ENCODE measurements around the gene ENTPD1. TPM values are rescaled to one million over a fixed set of nuclear protein-coding genes. Genes with fewer than 3 reads are reported as not detected.

ENTPD1 gene
- polyA plus RNA-seq, 2 of the 4 experiments (the other 2 are of a cell fraction), result 0.08 to 0.14 TPM

GRCh38 chr10:95794195-95794594, 38.2 kb downstream of the ENTPD1 start:
- no peak for FAIRE-seq

GRCh38 chr10:95795602-95796001, 39.6 kb downstream of the ENTPD1 start:
- no peak overlapping the region for H3K4me2 ChIP-seq
- CTCF ChIA-PET, result interaction anchor here (0.8 kb wide), 1 partner anchor 10 kb away, joined by 4 read pairs; no protein-coding TSS in a partner anchor
- no peak for FAIRE-seq

More at GRCh38 chr10:95794195-95794594, 38.2 kb downstream of the ENTPD1 start:
- DNase-seq (ENCODE audit: low read depth in 1 of 2, low spot score in 1 of 2) (no peak), ATAC-seq (no peak)
- TF ChIP-seq SMC3 (IDR thresholded peaks at IDR 0.05) (no peak), HES2 (IDR thresholded peaks at IDR 0.05) (no peak), TP53 (CRISPR knock-in tag; IDR thresholded peaks at IDR 0.05) (no peak), EHMT2 (IDR thresholded peaks at IDR 0.05; ENCODE audit: low read depth) (no peak), RAD21 (conservative IDR thresholded peaks at IDR 0.05 in 1 of 2, IDR thresholded peaks at IDR 0.05 in 1 of 2) (no peak), RNF2 (IDR thresholded peaks at IDR 0.05; ENCODE audit: borderline replicate concordance, low read depth) (no peak), ATOH8 (CRISPR knock-in tag; IDR thresholded peaks at IDR 0.05; ENCODE audit: low read depth) (no peak), FOSL2 (IDR thresholded peaks at IDR 0.05) (no peak), FOSL2 (CRISPR knock-in tag; IDR thresholded peaks at IDR 0.05) (no peak), POLR2A (IDR thresholded peaks at IDR 0.05; ENCODE audit: low read length) (no peak), HEYL (CRISPR knock-in tag; IDR thresholded peaks at IDR 0.05) (no peak), CHD4 (IDR thresholded peaks at IDR 0.05; ENCODE audit: borderline replicate concordance) (no peak), CBX2 (IDR thresholded peaks at IDR 0.05; ENCODE audit: borderline replicate concordance, low read depth) (no peak), MYC (IDR thresholded peaks at IDR 0.05; ENCODE audit: borderline replicate concordance, low read length) (no peak), RCOR1 (IDR thresholded peaks at IDR 0.05; ENCODE audit: low read depth, low read length) (no peak), HDAC2 (IDR thresholded peaks at IDR 0.05) (no peak)
- Histone ChIP-seq H3K4me1 (peaks cover 8% of the 10 kb centered on the region; the same call in 1 of the 3 replicates), H3K4me3 (no peak overlapping the region), H3K27ac (no peak overlapping the region), H3K9me3 (no peaks in the 10 kb centered on the region), H3K4me2 (no peak overlapping the region)
- ChIA-PET POLR2A (no interaction called here), CTCF (no interaction called here)
- WGBS (ENCODE audit: missing lambda C conversion rate), result 16% methylated on average over 2 of the region's 3 CpGs

GRCh38 chr10:95796504-95796903, 40.5 kb downstream of the ENTPD1 start:
- no peak overlapping the region for H3K27ac ChIP-seq
- ATAC-seq (no peak), FAIRE-seq (no peak), DNase-seq (ENCODE audit: low read depth in 1 of 2, low spot score in 1 of 2) (no peak)
- CTCF ChIA-PET, result no interaction called here
- no peaks in the 10 kb centered on the region for H3K9me3 ChIP-seq
- TF ChIP-seq HOXB13 (CRISPR knock-in tag; IDR thresholded peaks at IDR 0.05; ENCODE audit: low read depth), result no peak
- TF ChIP-seq ZC3H11A (IDR thresholded peaks at IDR 0.05), result no peak
- TF ChIP-seq MAZ (IDR thresholded peaks at IDR 0.05; ENCODE audit: borderline replicate concordance, low read depth, low read length), result no peak
- no peak for TF ChIP-seq FOSB (CRISPR knock-in tag; IDR thresholded peaks at IDR 0.05)
- no peak for TF ChIP-seq MYC (IDR thresholded peaks at IDR 0.05; ENCODE audit: borderline replicate concordance, low read length)
- no peak for TF ChIP-seq RCOR1 (IDR thresholded peaks at IDR 0.05; ENCODE audit: low read depth, low read length)
- TF ChIP-seq MAX (IDR thresholded peaks at IDR 0.05), result no peak
- no peak for TF ChIP-seq REST (IDR thresholded peaks at IDR 0.05)
- no peak for TF ChIP-seq NPAS2 (CRISPR knock-in tag; IDR thresholded peaks at IDR 0.05; ENCODE audit: borderline replicate concordance)
- no peak for TF ChIP-seq HES2 (IDR thresholded peaks at IDR 0.05)
- TF ChIP-seq HDAC2 (IDR thresholded peaks at IDR 0.05), result no peak
- TF ChIP-seq ELK1 (IDR thresholded peaks at IDR 0.05; ENCODE audit: low read depth, low read length), result no peak
- TF ChIP-seq SREBF2 (IDR thresholded peaks at IDR 0.05), result no peak
- no peak for TF ChIP-seq RNF2 (IDR thresholded peaks at IDR 0.05; ENCODE audit: borderline replicate concordance, low read depth)
- TF ChIP-seq NR3C1 (IDR thresholded peaks at IDR 0.05), result no peak
- no peak for TF ChIP-seq SMC3 (IDR thresholded peaks at IDR 0.05)
- TF ChIP-seq GATA3 (IDR thresholded peaks at IDR 0.05; ENCODE audit: borderline replicate concordance), result no peak
- no peak overlapping the region for H3K4me2 ChIP-seq
- no peak overlapping the region for H3K4me3 ChIP-seq
- POLR2A ChIA-PET, result no interaction called here
- no peaks in the 10 kb centered on the region for H3K4me1 ChIP-seq

More at GRCh38 chr10:95795602-95796001, 39.6 kb downstream of the ENTPD1 start:
- DNase-seq (ENCODE audit: low read depth in 1 of 2, low spot score in 1 of 2) (no peak), ATAC-seq (no peak)
- peaks cover 7% of the 10 kb centered on the region; the same call in 1 of the 3 replicates for H3K4me1 ChIP-seq
- H3K27ac ChIP-seq, result no peak overlapping the region
- POLR2A ChIA-PET, result no interaction called here
- WGBS (ENCODE audit: missing lambda C conversion rate), result 60% methylated on average over 3 of the region's 3 CpGs
- no peak overlapping the region for H3K4me3 ChIP-seq
- TF ChIP-seq RNF2 (IDR thresholded peaks at IDR 0.05; ENCODE audit: borderline replicate concordance, low read depth) (no peak), HES2 (IDR thresholded peaks at IDR 0.05) (no peak), FOSL2 (IDR thresholded peaks at IDR 0.05) (no peak), FOSL2 (CRISPR knock-in tag; IDR thresholded peaks at IDR 0.05) (no peak), MYC (IDR thresholded peaks at IDR 0.05; ENCODE audit: borderline replicate concordance, low read length) (no peak)
- no peaks in the 10 kb centered on the region for H3K9me3 ChIP-seq
